K562 (cell line): ENCODE data around the gene TCOF1. TPM values are rescaled to one million over a fixed set of nuclear protein-coding genes. Genes with fewer than 3 reads are reported as not detected.

Experiments
- ARID4B ChIP-seq: sonication (generic); formaldehyde crosslinking; IDR thresholded peaks from 2 replicates; pipeline ENCODE4 v1.8.0; 2022; ENCODE audit warnings: mild to moderate bottlenecking, missing genetic modification reagents
- CTCFL ChIP-seq: IDR thresholded peaks from 2 replicates; pipeline ENCODE4 v1.6.1; 2011; ENCODE audit warnings: borderline replicate concordance, low read depth, mild to moderate bottlenecking, moderate library complexity, low read length; ENCODE audit not compliant: insufficient read depth, poor library complexity, severe bottlenecking
- KLF16 ChIP-seq: IDR thresholded peaks from 2 replicates; pipeline ENCODE4 v1.6.1; 2016; ENCODE audit warnings: antibody characterized with exemption
- PRDM10 ChIP-seq: fragments of 450-650 bp; IDR thresholded peaks from 2 replicates; pipeline ENCODE4 v1.6.1; 2018; ENCODE audit not compliant: partially characterized antibody
- SMAD1 ChIP-seq: fragments of 150-350 bp; IDR thresholded peaks from 2 replicates; pipeline ENCODE4 v1.6.1; 2014; ENCODE audit warnings: low read length, low read depth; ENCODE audit not compliant: partially characterized antibody
- ZNF274 ChIP-seq: IDR thresholded peaks from 2 replicates; pipeline ENCODE4 v1.6.1; 2011; ENCODE audit warnings: low read depth, mild to moderate bottlenecking, low read length, moderate library complexity, borderline replicate concordance
- ZNF282 ChIP-seq: sonication (generic); formaldehyde crosslinking; IDR thresholded peaks from 2 replicates; pipeline ENCODE4 v1.8.1; 2023; ENCODE audit warnings: missing genetic modification reagents
- ZNF79 ChIP-seq: fragments of 250-450 bp; sonication (Bioruptor Pico); IDR thresholded peaks from 2 replicates; pipeline ENCODE4 v1.4.0; 2020; ENCODE audit warnings: low read depth, mild to moderate bottlenecking, moderate library complexity
- polyA plus RNA-seq, 8 experiments: library from polyadenylated mRNA; depleted of rRNA in 4 of 8; stranded (reverse) in 5 of 8; unstranded in 3 of 8; fragments of >200 nt; fragmentation: Nextera tagmentation in 2 of 8; fragmentation: Illumina TruSeq in 1 of 8; extraction: Ambion mirVana in 2 of 8; extraction: Trizol in 1 of 8; gene quantifications; 2 replicates each; pipeline versions ENCODE4 v1.2.1 to v1.2.3, GENCODE V29; 2011 to 2014; ENCODE audit warnings: inconsistent platforms in 1 of 8, missing spikeins in 1 of 8
- total RNA-seq, 7 experiments: library from RNA; depleted of rRNA in 6 of 7; stranded (reverse); fragments of >200 nt in 6 of 7; fragmentation: Illumina TruSeq in 2 of 7; extraction: Trizol in 2 of 7; gene quantifications; 2 replicates each; pipeline versions ENCODE4 v1.2.1 to v1.2.3, GENCODE V29; 2011 to 2021; ENCODE audit warnings: low replicate concordance in 1 of 7

The TCOF1 gene
- total and polyA plus RNA-seq, 9 of the 15 experiments (the other 6 are each of a cell fraction or from before 2014, with no cell fraction given): 9.8 to 134 (median 61.7) TPM

GRCh38 chr5:150335778-150336177 is 21.7 kb upstream of the TCOF1 start (continued):
- no peak for TF ChIP-seq PRDM10
- no peak for TF ChIP-seq ARID4B (CRISPR knock-in tag)
- TF ChIP-seq KLF16: no peak
- TF ChIP-seq ZNF282 (CRISPR knock-in tag): no peak
- TF ChIP-seq ZNF274: no peak
- no peak for TF ChIP-seq ZNF79 (CRISPR knock-in tag)
- TF ChIP-seq SMAD1: no peak
- no peak for TF ChIP-seq CTCFL
